HG03442 (cell line): Measurements from ENCODE around the gene EEF1G.
"Not testable (repeated sequence)": the region's sequence is repeated elsewhere in the genome, so short reads cannot be mapped to it uniquely, and the experiment has no call there.

ENCODE experiments used
- ATAC-seq: cut with Tn5 transposase; IDR thresholded peaks from one replicate; pipeline ENCODE4 v1.9.1; 2021; ENCODE audit warnings: mild to moderate bottlenecking, moderate library complexity; ENCODE audit not compliant: unreplicated experiment

EEF1G gene

DNA sequence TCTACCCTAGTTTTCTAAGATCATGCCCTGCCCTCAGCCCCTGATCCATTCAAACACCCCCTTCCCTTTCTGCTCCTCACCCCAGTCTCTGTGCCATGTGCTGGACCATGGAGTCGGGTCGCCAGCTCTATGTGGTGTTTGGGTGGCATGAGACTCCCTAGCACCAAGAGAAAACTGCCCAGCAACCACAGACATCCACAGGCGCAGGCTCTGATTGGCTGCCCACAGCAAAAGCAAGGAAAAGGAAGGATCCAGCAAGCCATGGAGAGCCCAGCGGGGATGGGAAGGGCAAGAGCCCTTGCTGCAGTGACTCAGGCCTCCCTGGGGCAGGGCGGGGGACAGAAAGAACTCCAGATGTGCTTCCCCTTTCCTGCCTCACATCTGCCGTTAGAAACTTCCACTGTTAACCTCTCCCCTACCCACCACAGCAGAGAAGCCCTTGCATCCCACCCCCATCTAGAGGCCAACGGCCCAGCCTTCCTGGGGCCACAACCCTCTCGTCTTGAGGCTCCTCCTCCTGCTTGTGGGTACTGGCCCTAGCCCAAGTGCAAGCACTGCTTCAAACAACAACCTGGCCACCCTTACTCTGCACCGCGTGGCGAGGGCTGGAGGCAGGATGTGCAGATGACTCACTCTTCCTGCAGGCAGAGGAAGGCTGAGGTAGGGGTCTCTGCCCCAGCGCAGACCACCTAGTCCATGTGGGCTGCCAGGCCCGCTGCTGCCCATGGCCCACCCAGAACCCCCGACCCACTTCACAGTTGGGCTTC, 17.4 kb downstream of the EEF1G start:
- peak; percentile 28 for ATAC-seq

DNA sequence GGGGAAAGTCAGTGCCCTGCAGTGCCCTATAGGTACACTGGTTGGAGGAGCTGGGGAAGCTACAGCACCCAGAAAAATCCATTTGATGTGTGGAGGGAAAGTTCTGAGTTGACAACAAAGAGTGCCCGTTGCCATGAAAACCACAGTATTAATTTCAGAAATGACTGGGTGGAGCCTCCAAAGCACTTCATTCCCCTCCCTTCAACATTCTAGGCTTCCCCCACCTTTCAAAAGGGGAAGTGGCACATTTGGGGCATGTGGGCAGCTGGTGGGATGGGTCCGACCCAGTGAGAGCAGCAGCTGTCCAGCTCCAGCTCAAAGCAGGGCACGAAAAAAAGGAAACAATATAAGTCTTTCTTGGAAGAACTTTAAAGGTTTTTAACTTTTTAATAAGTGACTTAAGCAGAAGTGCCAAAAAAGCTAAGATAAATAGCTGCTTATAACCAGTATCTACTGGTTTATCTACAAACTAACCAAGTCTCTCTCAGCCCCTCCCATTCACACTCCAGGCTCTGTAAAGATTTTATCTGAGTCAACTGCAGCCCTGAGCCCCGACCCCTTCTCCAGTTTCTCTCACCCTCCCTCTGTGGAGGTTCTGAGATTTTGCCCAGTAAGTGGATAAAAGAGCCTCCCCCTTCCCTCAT, 18.1 kb downstream of the EEF1G start:
- peak; percentile 32 for ATAC-seq

DNA sequence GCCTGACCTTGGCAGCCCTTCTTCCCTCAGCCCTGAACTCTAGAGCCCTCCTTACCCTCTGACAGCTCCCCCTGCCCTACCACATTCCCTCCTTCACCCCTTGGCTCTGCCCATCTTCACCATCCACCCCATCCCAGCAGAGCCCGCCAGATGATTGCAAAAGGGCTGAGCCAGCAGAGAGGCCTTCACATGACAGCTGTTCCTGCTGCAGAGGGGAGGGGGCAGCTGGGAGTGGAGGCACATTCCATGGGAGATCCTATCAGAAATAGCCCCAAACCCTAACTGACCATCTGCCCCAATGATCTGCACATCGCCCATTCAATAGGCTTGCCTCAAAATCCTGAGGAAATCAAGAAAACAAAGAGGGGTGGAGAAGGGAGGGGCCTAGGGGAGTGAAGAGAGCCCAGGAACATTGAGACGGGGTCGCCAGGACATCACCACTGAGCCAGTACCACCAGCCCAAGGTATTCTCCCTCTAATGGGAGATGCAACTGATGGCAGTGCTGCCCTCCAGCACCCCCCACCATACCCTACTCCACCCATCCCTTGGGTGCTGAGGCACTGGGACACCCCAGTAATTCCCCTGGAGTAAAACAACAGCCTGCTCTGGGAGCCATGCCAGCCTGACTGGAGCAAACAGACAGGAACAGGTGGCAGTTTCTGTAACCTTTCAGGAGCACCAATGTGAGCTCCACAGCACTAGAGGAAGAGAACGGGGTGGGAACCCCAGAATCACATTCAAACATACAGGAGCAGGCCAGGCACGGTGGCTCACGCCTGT, 19.1 kb downstream of the EEF1G start:
- no peak for ATAC-seq

DNA sequence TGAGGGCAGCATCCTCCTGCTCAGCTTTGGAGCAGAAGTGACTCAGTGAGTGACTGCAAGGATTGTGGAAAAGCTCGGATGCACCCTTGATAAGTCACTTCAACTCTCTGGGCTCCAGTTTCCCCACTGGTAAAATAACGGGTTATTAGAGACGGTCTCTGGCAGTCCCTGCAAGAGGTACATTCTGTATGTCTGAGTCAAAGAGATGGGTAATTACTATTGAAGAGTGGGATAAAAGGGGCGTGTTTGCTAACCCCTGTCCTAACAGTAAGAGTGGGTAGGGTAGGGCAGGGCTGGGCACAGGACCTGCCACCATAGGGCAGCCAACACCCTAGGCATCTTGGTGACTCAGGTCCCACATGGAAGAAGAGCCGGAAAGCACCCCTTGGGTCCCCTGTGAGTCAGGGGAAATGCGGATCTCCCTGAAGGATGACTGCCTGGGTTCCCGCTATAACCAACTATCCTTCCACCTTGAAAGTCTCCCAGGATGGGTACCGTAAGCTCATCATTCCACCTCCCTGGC, 19.8 kb downstream of the EEF1G start:
- no peak for ATAC-seq

DNA sequence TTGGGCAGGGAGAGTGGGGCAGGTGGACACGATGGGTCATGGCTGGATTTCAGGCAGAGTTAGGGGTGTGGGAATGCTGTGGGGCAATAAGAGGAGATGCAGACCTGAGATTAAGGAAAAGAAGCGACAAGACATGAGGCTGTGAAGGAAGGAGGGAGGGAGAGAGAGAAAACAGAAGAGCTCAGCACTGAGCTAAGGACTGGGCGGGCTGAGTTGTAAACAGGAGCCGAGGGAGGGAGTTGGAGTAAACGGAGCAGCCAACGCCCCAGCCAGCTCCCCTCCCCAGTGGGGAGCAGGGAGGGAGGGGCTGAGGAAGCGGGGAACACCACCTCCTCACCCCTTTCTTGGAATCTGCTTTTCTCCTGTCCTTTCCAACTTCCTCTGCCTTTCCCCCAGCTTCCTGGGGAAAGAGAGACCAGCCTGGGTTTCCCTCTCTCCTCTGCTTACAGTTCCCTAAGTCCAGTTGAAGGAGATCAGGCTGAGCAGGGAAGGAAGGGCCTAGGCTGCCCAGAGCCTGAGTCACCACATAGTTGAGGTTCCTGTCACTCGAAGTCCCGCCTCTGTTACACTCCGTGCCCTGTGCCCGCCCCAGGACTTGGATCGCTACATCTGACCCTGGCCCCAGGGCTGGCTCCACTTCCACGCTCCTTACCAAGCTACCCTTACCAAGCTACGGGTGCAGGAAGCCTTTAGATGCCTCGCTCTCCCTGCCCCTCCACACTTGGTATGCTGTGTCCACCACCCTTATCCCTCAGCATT, 20.4 kb downstream of the EEF1G start:
- no peak for ATAC-seq

DNA sequence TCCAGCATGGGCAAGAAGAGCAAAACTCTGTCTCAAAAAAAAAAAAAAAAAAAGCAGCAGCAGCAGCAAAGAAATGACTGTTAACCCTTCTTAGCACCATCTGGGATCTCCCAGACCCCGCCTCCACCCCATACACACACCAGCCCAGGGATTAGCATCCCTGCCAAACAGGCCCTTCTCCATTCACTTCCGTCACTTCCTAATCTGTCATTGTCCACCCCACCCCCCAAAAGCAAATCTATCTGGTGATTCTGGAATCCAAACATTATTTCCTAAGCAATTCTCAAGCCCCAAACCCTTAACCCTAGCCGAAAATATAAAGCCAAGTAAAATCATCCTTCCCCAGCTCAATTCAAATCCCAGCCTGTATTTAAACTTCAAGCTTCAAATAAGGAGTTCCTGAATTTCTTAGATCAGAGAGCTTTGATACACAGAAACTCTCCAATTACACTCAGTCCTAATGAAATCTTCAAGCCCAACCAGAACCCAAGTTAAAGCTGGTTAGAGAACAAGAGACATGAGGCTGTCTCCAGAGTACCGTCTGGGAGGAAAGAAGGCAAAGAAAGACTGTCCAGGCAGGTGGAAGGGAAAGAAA, 21.1 kb downstream of the EEF1G start:
- ATAC-seq = no peak

DNA sequence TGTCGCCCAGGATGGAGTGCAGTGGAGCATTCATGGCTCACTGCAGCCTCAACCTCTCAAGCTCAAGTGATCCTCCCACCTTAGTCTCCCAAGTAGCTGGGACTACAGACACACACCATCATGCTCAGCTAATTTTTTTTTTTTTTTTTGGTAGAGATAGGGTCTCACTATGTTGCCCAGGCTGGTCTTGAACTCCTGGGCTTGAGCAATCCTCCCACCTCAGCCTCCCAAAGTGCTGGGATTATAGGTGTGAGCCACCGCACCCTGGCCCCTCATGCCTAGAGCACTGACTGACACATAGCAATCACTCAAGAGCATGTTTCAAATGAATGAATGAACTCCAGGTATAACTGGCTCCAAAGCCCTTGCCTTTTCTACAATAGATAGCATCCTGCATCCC, 23.2 kb downstream of the EEF1G start:
- not testable (repeated sequence) for ATAC-seq

DNA sequence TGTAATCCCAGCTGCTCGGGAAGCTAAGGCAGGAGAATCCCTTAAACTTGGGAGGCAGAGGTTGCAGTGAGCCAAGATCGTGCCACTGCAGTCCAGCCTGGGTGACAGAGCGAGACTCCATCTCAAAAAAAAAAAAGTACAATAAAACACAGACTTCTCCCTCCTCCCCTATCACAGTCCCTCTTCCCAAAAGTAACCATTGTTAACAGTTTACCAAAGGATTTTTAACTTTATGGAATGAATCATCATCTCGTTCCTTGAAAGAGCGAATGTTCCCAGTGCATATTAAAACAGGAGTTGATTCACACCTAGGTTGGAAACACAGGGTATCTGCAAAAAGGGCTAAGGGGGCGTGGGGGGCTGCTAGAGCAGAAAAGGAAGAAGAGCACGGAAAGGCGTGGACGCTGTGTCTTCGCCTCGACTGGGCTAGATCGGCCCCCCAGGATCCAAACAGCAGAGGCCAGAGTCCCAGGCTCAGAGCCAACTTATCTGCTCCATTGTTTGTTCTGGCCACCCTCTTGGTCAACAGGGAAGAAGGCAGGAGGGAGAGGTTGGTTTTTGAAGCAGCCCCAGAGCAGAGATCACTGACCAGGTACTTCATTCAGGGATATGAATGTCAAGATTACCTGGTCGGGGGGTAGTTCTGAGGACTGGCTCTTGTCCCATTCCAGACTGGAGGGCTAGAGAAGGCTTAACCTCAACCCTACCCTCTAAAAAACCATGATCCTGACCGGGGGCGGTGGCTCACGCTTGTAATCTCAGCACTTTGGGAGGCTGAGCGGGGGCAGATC, 25.0 kb downstream of the EEF1G start:
- no peak for ATAC-seq

DNA sequence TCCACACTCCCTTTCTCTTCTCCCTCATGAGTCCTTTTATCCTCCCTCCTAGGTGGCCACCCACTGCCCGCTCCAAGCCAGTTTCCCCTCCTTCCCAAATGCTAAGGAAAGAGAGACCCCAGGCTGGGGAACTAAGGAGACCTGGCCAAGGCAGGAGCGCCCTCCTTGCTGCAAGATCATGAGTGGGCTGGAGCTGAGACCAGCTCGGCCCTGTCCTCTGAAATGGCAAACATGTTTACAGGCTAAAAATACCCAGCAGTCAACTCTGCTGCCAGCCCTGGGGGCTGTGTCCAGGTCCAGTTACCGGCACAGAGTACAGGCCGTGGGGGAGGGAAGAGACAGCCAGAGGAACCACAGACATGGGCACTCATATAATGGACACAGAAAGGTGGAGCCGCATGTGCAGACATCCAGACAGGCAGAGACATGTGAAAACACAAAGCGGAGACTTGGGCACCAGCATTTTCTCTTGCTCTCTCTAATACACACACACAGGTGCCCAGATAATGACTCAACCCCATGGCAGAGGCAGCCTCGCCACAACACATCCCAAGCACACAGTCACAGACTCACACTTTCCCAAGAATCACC, 25.9 kb downstream of the EEF1G start:
- ATAC-seq = no peak

DNA sequence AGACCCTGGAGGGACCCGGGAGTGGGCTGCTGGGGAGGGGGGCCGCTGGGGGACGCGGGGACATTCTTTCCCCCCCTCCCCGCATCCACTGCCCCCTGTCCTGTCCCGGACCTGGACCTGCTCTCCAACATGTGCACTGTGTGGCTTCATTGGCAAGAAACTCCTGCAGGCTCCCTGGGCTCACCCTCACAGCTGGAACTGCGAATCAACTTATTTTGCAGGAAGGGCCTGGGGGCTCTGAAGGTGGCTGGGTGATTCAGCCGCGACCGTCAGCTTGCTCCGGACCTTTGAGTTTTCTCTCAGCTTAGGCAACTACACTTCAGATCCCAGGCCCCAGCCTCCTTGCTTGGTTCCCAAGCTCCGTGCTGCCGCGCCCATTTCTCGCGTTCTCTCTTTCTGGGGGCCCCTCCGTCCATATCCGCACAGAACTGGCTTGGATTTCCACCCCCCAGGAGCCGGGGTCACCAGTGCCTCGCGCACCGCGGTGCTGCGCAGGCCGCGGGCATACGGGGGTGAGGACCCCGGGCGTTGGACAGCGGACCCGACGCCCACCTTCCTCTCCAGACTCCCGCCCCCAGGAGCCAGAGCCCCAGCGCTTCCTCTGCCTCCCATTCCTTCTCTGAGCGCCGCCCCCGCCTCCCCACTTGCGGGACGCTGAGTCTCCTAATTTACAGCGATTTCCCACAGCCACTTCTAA, 26.6 kb downstream of the EEF1G start:
- no peak for ATAC-seq

DNA sequence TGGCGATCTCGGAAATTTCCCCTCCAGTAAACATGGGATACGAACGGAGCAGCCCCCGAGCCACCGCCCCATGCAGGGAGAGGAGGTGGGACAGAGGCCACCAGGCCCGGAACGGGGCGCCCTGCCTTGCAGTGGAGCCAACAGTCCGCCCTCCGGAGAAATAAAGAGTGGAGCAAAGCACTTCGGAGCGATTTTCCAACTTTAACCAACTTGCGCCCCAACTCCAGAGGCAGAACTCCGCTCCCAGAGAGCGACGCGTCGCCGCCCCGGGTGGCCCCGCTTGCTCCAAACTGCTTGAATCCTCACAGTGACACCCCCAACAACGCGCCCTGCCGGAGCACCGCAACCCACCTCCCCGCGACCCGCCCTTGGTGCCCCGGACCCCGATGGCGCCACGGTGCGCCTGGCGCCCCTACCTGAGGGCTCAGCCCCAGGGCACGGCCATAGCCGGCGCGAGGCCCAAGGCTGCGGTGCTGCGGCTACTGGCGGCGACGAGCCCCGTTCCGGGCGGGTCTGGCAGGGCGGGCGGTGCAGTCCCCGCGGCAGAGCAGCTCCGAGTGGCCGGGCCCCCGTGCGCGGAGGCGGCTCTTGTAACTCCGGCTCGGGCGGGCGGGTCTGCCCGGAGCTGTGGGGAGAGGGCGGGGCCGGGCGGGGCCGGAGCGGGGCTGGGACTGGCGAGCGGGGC, 27.3 kb downstream of the EEF1G start, which contains the start of gene AHNAK:
Gene AHNAK, minus strand, starts transcription at position 563 of the 685 bp plus-strand sequence. CDS start 10,708 bp downstream, outside the sequence.
- ATAC-seq = peak; percentile 27

DNA sequence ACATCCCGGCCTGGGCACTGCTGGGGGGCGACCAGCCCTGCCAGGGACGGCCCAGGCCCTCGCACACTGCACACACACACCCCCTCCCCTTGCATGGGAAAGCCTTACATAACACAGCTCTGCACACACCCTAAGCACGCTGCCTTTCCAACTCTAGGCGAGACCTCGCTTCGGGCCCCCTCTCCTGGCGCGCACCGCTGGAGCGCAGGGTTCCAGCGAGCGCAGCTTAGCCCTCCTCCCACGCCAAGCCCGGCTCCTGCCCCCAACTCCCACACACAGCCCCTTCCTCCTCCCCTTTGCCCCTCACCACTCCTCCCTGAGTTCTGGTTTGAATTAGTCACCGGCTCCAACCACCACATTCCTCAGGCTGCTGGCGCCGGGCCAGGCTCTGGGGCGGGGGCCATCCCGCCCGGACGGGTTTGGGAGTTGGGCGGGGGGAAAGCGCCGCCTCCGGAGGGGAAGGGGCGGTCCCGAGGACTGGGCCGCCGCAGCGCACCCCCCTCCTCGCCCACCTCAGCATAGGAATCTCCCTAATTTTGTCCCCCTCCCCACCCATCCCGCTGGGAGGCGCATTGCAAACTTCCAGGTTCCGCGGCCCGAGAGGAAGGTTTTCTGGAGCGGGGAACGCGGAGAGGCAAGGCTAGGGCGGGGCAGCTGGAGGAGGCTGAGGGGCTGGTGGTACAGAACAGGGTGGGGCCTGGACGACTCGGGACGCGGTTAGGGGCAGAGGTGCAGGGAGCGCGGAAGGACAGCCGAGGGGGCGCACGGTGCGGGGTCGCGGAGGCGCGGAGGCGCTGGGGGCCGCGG, 28.1 kb downstream of the EEF1G start:
- no peak for ATAC-seq

DNA sequence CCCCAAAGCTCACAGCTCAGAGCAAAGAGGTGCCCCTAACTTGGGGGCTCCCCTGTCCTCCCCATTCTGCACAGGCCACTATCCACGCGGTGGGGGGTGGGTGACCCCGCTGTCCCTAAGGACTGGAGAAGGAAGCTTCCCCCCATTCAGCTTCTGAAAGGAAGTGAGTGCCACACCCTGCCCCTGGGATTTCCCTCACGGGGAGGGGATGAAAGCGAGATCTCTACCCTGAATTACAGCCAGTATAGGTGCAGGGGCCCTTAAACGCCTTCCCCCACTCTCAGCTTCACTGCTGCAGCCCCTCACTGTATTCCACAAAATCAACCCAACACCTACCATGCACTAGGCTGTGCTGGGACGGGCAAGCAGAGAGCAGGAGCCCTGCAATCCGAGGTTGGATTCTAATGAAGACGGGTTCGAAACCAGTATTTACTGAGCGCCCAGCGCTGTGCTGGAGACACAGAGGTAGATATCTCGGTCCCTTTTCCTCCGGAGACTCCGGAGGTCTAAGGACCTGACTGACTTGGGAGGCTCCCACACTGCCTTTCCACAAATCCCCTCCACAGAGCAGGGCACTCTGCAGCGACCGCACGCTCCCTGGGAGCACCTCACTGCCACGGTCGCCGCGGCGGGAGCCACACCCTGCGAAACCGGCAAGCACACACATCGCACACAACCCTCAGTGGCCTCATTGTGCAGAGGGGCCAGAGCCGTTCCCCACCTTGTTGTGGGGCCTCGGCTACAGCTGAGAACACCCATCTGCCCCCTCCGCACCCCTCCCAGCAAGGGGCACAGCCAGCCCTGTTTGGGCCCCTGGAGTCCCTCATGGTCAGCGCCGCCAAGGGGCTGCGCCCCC, 28.9 kb downstream of the EEF1G start:
- ATAC-seq = no peak

DNA sequence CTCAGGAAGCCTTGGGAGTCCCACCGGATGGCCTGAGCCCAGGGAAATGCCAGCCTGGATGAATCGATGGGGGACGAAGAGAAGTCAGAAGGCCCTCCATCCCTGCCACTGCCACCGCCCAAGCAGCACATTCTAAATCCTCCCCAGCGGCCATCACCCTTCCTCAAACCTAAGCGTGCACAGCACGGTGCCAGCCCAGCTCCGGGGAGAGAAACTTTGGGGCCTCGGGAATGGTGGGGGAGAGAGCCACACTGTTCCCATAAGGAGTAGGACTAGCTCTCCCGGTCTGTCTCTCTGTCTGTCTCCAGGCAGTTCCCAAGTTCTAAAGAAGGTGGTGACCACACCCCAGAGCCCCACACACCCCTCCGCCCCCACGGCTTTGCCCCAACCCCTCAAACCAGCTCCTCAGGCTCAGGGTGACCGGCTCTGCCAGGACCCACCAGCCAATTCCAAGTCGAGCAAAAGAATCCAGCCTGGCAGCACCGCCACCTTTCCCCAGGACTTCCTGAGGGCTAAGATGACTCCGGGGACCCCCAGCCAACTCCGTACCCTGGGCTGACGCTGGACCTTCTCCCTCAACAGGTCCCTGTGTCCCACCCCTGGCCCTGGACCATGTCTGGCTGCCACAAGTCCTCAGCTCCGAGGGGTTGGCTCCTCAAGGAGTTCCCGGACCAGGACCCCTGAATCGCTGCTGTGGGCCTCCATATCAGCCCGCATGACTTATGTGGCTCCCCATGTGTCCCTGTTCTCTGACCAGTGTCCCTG, 29.8 kb downstream of the EEF1G start:
- ATAC-seq = no peak

DNA sequence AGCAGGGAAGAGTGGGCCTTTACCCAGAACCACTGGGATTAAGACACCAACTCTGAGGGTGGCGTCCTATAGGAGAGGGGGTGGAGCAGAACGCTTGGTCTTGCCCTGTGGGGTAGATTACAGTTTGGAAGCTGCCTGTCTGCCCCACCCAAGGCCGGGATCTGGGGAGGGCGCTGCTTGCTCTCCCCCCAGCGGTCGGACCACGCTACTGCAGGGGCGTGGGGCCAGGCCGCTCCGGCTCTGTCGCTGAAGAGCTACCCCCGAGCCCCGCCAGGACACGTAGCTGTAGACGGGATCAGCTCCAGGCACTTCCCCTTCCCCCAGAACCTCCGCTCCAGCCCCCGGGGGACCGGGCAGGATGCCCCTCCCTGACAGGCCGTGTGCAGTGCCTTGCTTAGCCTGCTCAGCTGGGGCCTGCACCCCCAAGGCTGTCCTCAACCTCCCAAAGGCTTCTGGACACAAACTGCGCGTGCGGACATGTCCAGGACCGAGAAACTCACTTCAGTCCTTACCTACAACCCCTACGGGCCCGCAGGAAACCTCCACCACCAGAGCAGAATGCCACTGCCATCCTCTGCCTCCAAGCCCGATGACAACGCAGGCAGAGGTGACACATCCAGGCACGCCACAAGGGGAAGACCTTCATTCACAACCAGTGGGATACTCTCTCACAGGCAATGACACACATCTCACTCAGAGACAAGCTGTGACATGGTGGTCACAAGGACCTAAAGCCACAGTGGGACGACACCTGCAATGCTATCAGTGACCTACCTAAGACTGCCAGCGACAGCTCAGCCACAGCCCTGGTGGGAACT, 30.7 kb downstream of the EEF1G start:
- no peak for ATAC-seq
